Fibroblast of pulmonary artery (primary cell): Measurements from ENCODE around the gene FAM20A.

Source experiments
- DNase-seq: peaks from one replicate; pipeline ENCODE4 v3.0.0-alpha.2; 2010; ENCODE audit warnings: low read depth
- H3K4me3 ChIP-seq: replicated peaks from 2 replicates; pipeline ENCODE4 v1.5.1; 2011; ENCODE audit warnings: low read depth, mild to moderate bottlenecking, control low read depth, low read length, moderate library complexity
- TF ChIP-seq, protein P1 (sequence below): IDR thresholded peaks from 2 replicates; pipeline ENCODE4 v1.5.1; 2011; ENCODE audit warnings: mild to moderate bottlenecking, control low read depth, low read length, inconsistent platforms; ENCODE audit errors: missing control alignments

FAM20A gene

DNA sequence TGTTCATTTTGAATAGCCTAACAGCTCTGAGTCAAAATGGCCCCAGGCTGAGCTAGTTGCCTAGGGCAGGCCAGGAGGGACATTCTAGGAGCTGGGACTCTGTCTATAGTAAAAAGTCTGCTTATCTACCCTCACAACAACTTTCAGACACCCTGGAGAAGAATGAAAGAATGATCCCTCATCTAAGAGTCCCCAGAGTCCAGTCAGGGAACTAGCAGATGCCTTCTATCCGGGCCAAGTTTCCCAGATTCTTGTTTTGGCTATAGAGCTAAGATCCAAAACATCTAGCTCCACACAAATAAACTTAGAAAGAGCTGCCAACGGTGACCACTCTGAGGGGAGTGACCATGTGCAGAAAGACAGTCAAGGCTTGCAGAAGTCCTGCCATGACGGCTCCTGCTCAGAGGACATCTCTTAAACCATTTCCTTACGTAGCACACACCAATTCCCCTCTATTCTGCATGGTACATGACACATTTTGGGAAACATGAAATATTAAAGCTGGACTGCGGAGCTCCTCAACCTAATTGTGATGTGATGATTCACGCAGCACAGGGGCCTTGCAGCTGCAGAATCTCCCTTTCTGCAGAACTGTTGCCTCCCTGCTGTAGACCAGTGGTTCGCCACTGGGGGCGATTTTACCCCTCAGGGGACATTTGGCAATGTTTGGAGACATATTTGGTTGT, 24.2 kb downstream of the FAM20A start:
- H3K4me3 ChIP-seq, result no peak overlapping the region
- DNase-seq, result peak; percentile 76
- TF ChIP-seq, protein P1, sequence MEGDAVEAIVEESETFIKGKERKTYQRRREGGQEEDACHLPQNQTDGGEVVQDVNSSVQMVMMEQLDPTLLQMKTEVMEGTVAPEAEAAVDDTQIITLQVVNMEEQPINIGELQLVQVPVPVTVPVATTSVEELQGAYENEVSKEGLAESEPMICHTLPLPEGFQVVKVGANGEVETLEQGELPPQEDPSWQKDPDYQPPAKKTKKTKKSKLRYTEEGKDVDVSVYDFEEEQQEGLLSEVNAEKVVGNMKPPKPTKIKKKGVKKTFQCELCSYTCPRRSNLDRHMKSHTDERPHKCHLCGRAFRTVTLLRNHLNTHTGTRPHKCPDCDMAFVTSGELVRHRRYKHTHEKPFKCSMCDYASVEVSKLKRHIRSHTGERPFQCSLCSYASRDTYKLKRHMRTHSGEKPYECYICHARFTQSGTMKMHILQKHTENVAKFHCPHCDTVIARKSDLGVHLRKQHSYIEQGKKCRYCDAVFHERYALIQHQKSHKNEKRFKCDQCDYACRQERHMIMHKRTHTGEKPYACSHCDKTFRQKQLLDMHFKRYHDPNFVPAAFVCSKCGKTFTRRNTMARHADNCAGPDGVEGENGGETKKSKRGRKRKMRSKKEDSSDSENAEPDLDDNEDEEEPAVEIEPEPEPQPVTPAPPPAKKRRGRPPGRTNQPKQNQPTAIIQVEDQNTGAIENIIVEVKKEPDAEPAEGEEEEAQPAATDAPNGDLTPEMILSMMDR, result peak; percentile 37

DNA sequence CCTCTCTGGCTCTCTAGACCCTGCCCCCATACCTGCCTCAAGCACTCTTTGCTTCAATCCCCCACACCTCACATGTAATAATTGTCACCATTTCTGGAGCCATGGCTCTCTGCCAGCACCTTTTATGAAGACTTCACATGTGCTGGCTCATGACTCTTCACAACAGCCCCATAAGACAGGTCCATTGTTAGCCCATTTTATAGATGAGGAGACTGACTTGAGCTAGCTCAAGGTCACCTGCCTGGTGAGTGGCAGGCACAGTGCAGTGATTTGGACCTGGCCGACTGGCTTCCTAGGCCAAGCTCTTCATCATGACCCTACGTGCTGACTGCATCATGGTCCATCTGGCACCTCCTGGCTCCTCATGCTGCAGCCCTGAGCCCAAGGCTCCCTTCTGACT, 25.0 kb downstream of the FAM20A start:
- TF ChIP-seq, protein P1, result no peak
- DNase-seq, result no peak

DNA sequence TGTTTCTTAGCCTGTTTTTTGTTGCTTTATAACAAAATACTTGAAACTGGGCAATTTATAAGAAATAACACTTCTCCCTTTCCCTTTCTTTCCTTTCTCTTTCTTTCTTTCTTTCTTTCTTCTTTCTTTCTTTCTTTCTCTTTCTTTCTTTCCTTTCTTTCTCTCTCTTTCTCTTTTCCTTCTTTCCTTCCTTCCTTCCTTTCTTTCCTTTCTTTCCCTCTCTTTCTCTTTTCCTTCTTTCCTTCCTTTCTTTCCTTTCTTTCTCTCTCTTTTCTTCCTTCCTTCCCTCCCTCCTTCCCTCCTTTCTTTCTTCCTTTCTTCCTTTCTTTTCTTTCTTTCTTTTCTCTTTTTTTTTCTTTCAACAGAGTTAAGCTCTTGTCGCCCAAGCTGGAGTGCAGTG, 27.8 kb downstream of the FAM20A start:
- no peak for DNase-seq
- TF ChIP-seq, protein P1, result no peak
- no peak overlapping the region for H3K4me3 ChIP-seq

More for the DNA sequence above, 25.0 kb downstream of the FAM20A start:
- H3K4me3 ChIP-seq, result no peak overlapping the region

DNA sequence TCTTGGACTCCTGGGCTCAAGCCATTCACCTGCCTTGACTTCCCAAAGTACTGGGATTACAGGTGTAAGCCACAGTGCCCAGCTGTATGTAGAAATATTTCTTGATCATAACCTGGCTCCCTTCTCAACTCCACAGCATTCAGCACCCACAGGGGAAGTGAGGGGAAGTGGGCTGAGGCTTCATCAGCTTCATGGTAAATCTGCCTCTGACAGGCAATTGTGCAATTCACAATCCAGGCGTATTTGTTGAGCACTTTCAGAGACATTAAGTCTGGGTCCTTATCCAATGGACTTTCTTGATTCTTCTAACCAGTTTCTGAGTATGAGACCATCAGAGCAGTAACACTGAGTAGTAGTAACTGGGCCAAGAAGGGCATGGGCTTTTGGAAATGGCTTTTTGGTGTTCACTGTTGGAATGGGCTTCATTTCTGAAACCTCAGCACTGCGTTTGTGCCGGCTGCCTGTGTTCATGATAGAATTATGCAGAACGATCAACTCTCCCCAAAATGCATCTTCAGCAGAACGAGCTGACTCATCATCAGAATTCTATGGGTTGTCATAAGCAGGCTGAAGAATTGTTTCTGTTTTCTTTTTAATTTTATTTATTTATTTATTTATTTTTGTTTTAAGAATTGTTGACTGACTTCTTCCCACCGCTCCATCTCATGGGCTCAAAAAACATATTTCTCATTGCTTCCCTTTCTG, 28.9 kb downstream of the FAM20A start:
- no peak overlapping the region for H3K4me3 ChIP-seq
- no peak for DNase-seq
- TF ChIP-seq, protein P1, result no peak

DNA sequence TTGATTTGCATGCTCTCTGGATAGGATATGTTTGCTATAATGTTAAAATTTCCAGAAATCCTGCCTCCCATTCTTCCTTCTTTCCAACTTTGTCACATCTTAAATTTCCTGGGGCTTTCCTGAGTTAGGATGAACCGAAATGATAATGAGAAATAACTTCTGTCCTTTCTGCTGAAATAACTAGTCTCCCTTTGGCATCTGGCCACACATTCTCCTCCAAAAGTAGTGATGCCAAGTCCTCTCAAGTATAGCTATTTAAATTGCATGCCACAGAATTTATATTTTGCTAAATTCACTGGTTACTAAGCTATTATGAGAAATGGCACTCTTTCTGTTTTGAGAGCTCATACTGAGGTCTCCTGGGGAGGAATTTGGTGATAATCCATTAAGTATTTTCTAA, 30.6 kb downstream of the FAM20A start:
- no peak overlapping the region for H3K4me3 ChIP-seq
- no peak for DNase-seq
- TF ChIP-seq, protein P1, result no peak

DNA sequence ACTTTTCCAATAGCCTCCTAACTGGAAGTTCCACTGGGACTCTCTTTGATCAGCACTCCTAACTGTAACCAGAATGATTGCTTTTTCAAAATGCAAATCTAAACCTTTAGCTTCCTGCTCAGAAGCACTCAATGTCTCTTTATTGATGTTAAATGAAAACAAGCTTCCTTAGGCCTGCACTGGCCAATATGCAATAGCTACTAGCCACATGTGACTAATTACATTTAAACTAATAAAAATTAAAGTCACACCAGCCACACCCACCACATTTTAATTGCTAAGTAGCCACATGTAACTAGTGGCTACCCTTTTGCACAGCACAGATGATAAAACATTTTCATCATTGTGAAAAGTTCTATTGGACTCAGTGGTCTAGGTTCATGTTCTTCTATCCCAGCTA, 31.8 kb downstream of the FAM20A start:
- DNase-seq, result no peak
- no peak overlapping the region for H3K4me3 ChIP-seq
- TF ChIP-seq, protein P1, result no peak
